ENCODE measurements around the gene COPS9. TPM values are rescaled to one million over a fixed set of nuclear protein-coding genes. Genes with fewer than 3 reads are reported as not detected.

The COPS9 gene
- total RNA-seq, 1 donor from 2014 or later, result 140 TPM

DNA sequence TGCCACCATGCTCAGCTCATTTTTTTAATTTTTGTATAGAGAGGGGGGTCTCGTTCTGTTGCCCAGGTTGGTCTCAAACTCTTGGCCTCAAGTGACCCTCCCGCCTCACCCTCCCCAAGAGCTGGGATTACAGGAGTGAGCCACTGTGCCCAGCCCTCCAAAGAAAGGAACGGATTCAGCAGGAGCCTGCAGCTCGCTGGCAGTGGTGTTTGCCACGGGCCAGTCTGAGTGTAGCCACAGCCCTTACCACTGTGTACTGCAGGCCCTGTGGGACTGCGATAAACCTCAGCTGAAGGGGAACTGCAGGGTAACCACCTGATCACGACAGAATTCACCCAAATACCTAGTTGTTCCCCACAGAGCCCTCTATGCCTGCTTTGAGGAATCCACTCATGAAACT, 6.8 kb downstream of the COPS9 start:
- Mint-ChIP-seq H3K36me3 (ENCODE audit: low read depth) (peaks cover 53% of the 10 kb centered on the region), H3K27ac (ENCODE audit: unreplicated experiment) (no peak overlapping the region), H3K9me3 (ENCODE audit: low read depth) (peaks cover 19% of the 10 kb centered on the region), H3K4me3 (ENCODE audit: unreplicated experiment) (no peak overlapping the region), H3K4me1 (ENCODE audit: low read depth) (peaks cover 5% of the 10 kb centered on the region), H3K27me3 (ENCODE audit: low read depth) (no peaks in the 10 kb centered on the region)
- peak; percentile 38 for DNase-seq (ENCODE audit: low spot score)
- TF ChIP-seq, protein P1, sequence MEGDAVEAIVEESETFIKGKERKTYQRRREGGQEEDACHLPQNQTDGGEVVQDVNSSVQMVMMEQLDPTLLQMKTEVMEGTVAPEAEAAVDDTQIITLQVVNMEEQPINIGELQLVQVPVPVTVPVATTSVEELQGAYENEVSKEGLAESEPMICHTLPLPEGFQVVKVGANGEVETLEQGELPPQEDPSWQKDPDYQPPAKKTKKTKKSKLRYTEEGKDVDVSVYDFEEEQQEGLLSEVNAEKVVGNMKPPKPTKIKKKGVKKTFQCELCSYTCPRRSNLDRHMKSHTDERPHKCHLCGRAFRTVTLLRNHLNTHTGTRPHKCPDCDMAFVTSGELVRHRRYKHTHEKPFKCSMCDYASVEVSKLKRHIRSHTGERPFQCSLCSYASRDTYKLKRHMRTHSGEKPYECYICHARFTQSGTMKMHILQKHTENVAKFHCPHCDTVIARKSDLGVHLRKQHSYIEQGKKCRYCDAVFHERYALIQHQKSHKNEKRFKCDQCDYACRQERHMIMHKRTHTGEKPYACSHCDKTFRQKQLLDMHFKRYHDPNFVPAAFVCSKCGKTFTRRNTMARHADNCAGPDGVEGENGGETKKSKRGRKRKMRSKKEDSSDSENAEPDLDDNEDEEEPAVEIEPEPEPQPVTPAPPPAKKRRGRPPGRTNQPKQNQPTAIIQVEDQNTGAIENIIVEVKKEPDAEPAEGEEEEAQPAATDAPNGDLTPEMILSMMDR (IDR thresholded peaks at IDR 0.05), result no peak

DNA sequence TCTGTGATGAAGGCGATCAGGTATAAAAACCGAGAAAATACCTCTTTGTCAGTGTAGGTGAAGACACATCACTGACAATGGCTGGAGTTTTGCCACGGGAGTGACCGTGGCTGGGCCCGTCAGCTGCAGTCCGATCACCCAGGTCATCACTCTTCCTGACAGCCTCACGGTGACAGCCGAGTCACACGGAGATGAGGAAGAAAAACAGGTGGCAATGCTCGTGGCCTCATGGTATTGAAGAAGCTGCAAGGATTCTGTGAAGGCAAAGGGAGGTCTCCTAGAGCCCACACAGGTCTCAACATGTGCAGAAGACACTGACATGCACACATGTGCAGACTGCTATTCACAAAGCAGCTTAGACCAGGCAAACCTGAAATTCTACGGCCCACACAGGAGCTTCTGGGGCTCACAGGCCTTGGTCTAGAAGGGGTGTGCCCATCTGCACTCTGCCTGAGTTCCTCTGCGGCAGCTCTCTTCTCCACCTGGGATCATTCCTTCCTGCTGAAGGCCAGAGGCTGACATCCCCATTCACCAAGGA, 7.4 kb downstream of the COPS9 start:
- peak; percentile 41 for DNase-seq (ENCODE audit: low spot score)
- Mint-ChIP-seq H3K4me1 (ENCODE audit: low read depth) (no peaks in the 10 kb centered on the region), H3K4me3 (ENCODE audit: unreplicated experiment) (no peak overlapping the region), H3K27me3 (ENCODE audit: low read depth) (no peaks in the 10 kb centered on the region), H3K9me3 (ENCODE audit: low read depth) (peaks cover 19% of the 10 kb centered on the region), H3K36me3 (ENCODE audit: low read depth) (peaks cover 53% of the 10 kb centered on the region), H3K27ac (ENCODE audit: unreplicated experiment) (no peak overlapping the region)
- TF ChIP-seq, protein P1 (IDR thresholded peaks at IDR 0.05), result no peak

DNA sequence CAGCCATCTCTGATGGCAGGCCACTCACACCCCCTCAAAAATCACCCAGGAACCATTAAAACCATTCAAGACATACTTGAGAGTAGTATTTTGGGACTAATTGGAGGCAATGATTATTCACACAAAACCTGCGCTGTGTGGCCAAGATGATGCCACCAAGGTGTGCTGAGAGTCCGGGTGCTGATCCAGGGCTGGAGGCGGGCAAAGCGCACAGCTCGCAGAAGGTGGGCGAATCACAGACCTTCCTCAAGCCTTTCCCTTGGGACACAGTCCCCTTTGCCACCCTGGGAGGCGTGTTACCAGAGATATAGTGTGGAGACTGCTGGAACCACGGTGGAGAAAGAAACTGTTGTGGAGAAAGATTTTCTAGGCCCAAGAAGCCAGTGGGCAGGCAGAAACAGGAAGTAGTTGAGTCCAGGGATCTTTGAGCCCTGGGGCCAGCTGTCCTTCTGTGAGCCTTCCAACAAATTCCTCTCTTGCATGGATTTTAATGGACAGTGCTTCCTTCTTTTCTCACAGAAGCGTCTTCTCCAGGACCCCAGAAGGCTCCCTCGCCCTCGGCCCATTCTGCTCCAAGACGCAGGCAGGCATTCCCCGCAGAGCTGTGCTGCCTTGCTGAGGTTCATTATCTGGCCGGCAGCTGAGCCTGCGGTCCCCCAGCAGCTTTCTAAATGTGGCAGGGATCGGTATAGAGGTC, 8.0 kb downstream of the COPS9 start:
- no peak overlapping the region for H3K4me3 Mint-ChIP-seq (ENCODE audit: unreplicated experiment)
- no peak overlapping the region for H3K27ac Mint-ChIP-seq (ENCODE audit: unreplicated experiment)
- H3K9me3 Mint-ChIP-seq (ENCODE audit: low read depth), result peaks cover 19% of the 10 kb centered on the region
- H3K4me1 Mint-ChIP-seq (ENCODE audit: low read depth), result no peaks in the 10 kb centered on the region
- H3K27me3 Mint-ChIP-seq (ENCODE audit: low read depth), result no peaks in the 10 kb centered on the region
- peak; percentile 53 for DNase-seq (ENCODE audit: low spot score)
- H3K36me3 Mint-ChIP-seq (ENCODE audit: low read depth), result peaks cover 53% of the 10 kb centered on the region
- TF ChIP-seq, protein P1 (IDR thresholded peaks at IDR 0.05), result no peak

DNA sequence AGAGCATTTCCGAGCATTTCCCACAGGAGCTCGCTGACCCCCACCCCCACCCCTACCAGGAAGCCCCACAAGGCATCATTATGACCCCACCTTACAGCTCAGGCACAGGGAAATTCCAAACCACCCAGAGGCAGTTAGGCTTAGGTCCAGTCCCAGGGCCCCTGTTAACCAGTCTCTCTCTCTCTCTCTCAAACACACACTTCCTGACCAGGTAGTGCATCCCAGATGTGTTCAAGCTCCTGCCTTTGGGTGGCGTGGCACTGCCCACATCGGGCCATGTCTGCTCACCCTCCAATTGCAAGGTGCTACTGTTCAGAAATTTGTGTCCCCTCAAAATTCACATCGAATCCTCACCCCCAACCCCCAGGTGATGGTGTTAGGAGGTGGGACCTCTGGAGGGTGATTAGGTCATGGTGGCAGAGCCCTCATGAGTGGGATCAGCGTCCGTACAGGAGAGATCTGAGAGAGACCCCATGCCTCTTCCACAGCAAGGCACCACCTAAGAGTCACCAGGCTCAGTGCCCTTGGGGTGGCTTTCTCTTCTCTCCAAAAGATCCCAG, 8.8 kb downstream of the COPS9 start:
- TF ChIP-seq, protein P1 (IDR thresholded peaks at IDR 0.05), result no peak
- H3K36me3 Mint-ChIP-seq (ENCODE audit: low read depth), result peaks cover 50% of the 10 kb centered on the region
- H3K9me3 Mint-ChIP-seq (ENCODE audit: low read depth), result peaks cover 19% of the 10 kb centered on the region
- no peaks in the 10 kb centered on the region for H3K27me3 Mint-ChIP-seq (ENCODE audit: low read depth)
- H3K4me1 Mint-ChIP-seq (ENCODE audit: low read depth), result no peaks in the 10 kb centered on the region
- no peak for DNase-seq (ENCODE audit: low spot score)
- no peak overlapping the region for H3K4me3 Mint-ChIP-seq (ENCODE audit: unreplicated experiment)
- no peak overlapping the region for H3K27ac Mint-ChIP-seq (ENCODE audit: unreplicated experiment)

DNA sequence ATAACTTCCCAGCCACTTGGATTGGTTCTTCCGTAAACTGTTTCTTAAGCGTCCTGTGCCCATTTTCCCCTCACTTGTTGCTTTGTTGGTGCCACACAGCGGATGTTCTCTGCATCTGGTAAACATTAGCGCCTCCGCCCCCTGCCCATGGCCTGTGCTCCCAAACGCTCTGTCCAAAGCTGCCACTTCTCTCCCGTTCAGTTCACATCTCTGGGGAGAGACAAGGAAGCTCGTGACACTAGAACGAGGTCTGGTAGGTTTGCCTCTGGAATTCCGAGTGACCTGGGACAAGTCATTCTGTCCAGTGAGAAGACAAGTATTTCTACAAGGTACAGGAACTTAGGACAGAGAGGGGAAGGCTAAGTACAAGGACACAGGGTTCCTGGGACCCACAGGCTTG, 9.4 kb downstream of the COPS9 start:
- Mint-ChIP-seq H3K36me3 (ENCODE audit: low read depth) (peaks cover 47% of the 10 kb centered on the region), H3K27me3 (ENCODE audit: low read depth) (no peaks in the 10 kb centered on the region), H3K27ac (ENCODE audit: unreplicated experiment) (no peak overlapping the region), H3K4me1 (ENCODE audit: low read depth) (no peaks in the 10 kb centered on the region), H3K4me3 (ENCODE audit: unreplicated experiment) (no peak overlapping the region), H3K9me3 (ENCODE audit: low read depth) (peaks cover 19% of the 10 kb centered on the region)
- no peak for DNase-seq (ENCODE audit: low spot score)
- TF ChIP-seq, protein P1 (IDR thresholded peaks at IDR 0.05), result no peak
